K562 (cell line): ENCODE measurements around the gene TNNT3. TPM values are rescaled to one million over a fixed set of nuclear protein-coding genes. Genes with fewer than 3 reads are reported as not detected.

ENCODE experiments used
- ATAC-seq: fragments of 200-7000 bp; cut with Tn5 transposase; 3 replicates; pipeline ENCODE4 v1.9.1; 2020; ENCODE audit warnings: moderate library complexity
- BruUV-seq: library from RNA; stranded (reverse); fragments of 400-500 nt; replicated peaks from 2 replicates; lab custom pipeline; 2021; lab: Mats Ljungman, UMichigan
- CTCF ChIA-PET: fragments of 300-600 bp; formaldehyde crosslinking; extraction: SDS; loops from one replicate; lab custom pipeline; 2021; ENCODE audit warnings: low intra/inter-chr PET ratio; lab: Yijun Ruan, JAX
- POLR2A ChIA-PET: fragments of 300-600, 350-650 bp; sonication (Branson Sonifier 250); formaldehyde crosslinking; extraction: SDS; loops from one replicate; lab custom pipeline; 2021; ENCODE audit warnings: antibody characterized with exemption, inconsistent platforms; lab: Yijun Ruan, JAX
- DNase-seq, 4 experiments: peaks; one replicate each; pipeline versions ENCODE4 v3.0.0 to v3.0.0-alpha.2; 2011 to 2018; ENCODE audit warnings: low spot score in 3 of 4, mixed read lengths in 3 of 4; ENCODE audit errors: extremely low read depth in 1 of 4
- FAIRE-seq: peaks from 2 replicates; lab custom pipeline; 2011; peaks lifted over from hg19 to GRCh38; lab: Jason Lieb, UNC
- H2AFZ ChIP-seq: 2 replicates; pipeline ENCODE4 v1.6.0; 2011; ENCODE audit warnings: low read depth, low read length, control low read depth, inconsistent platforms
- H3K27ac ChIP-seq: fragments of 200-600 bp; 3 replicates; pipeline ENCODE4 v1.8.0; 2011; ENCODE audit warnings: low read depth, mild to moderate bottlenecking, control low read depth, inconsistent platforms, low read length, moderate library complexity, mixed read lengths; ENCODE audit errors: extremely low read depth
- H3K27me3 ChIP-seq, 2 experiments: fragments of 300-600 bp in 1 of 2; 2 replicates in 1 of 2; 3 replicates in 1 of 2; pipeline versions ENCODE4 v1.6.0 to v1.8.0; 2011; ENCODE audit warnings: inconsistent platforms in 2 of 2, low read length in 2 of 2, mild to moderate bottlenecking in 1 of 2, mixed read lengths in 1 of 2, moderate library complexity in 1 of 2; ENCODE audit not compliant: control insufficient read depth in 2 of 2, insufficient read depth in 2 of 2
- H3K36me3 ChIP-seq: fragments of 300-600 bp; 3 replicates; pipeline ENCODE4 v1.8.0; 2011; ENCODE audit warnings: mild to moderate bottlenecking, low read length, inconsistent platforms; ENCODE audit not compliant: control insufficient read depth, insufficient read depth
- H3K4me1 ChIP-seq, 2 experiments: fragments of 200-600 bp in 1 of 2; replicated peaks in 1 of 2; 2 replicates in 1 of 2; 3 replicates in 1 of 2; pipeline versions ENCODE4 v1.5.1 to v1.8.0; 2011; ENCODE audit warnings: inconsistent platforms in 2 of 2, low read length in 2 of 2, mild to moderate bottlenecking in 1 of 2, mixed read lengths in 1 of 2, moderate library complexity in 1 of 2; ENCODE audit not compliant: control insufficient read depth in 2 of 2, insufficient read depth in 2 of 2
- H3K4me2 ChIP-seq: 2 replicates; pipeline ENCODE4 v1.6.1; 2011; ENCODE audit warnings: low read length, control low read depth, inconsistent platforms, mixed read lengths; ENCODE audit not compliant: insufficient read depth
- H3K4me3 ChIP-seq: fragments of 200-600 bp; sonication (generic), shearing (Covaris generic); 2 replicates; pipeline ENCODE4 v1.5.1; 2016; ENCODE audit warnings: control low read depth, inconsistent platforms
- H3K79me2 ChIP-seq: fragments of 200-600 bp; 3 replicates; pipeline ENCODE4 v1.8.0; 2011; ENCODE audit warnings: low read length, inconsistent platforms; ENCODE audit not compliant: control insufficient read depth, insufficient read depth
- H3K9ac ChIP-seq, 2 experiments: 2 replicates each; pipeline versions ENCODE4 v1.6.0 to v1.6.1; 2011; ENCODE audit warnings: low read depth in 2 of 2, low read length in 2 of 2, control low read depth in 1 of 2, inconsistent platforms in 1 of 2, mild to moderate bottlenecking in 1 of 2, mixed read lengths in 1 of 2; ENCODE audit not compliant: insufficient read depth in 1 of 2
- H3K9me1 ChIP-seq: one replicate; pipeline ENCODE4 v1.6.0; 2011; ENCODE audit warnings: inconsistent platforms, mild to moderate bottlenecking, low read length, moderate library complexity; ENCODE audit not compliant: control insufficient read depth, insufficient read depth
- H3K9me3 ChIP-seq: replicated peaks from 2 replicates; pipeline ENCODE4 v1.5.1; 2011; ENCODE audit warnings: low read depth, low read length, inconsistent platforms; ENCODE audit not compliant: control insufficient read depth, insufficient read depth
- H4K20me1 ChIP-seq: replicated peaks from 2 replicates; pipeline ENCODE4 v1.6.1; 2011; ENCODE audit warnings: low read length, inconsistent platforms, mixed read lengths; ENCODE audit not compliant: control insufficient read depth, insufficient read depth
- E2F3 ChIP-seq: fragments of 250-450 bp; sonication (Bioruptor Pico); IDR thresholded peaks from 2 replicates; pipeline ENCODE4 v1.4.0; 2020; ENCODE audit warnings: mild to moderate bottlenecking
- ESRRA ChIP-seq: fragments of 450-650 bp; IDR thresholded peaks from 2 replicates; pipeline ENCODE4 v1.6.1; 2014; ENCODE audit warnings: low read depth, mild to moderate bottlenecking, moderate library complexity, borderline replicate concordance
- FOXM1 ChIP-seq, 2 experiments: fragments of 450-650 bp in 1 of 2; sonication (generic) in 1 of 2; formaldehyde crosslinking in 1 of 2; IDR thresholded peaks; 2 replicates each; pipeline versions ENCODE4 v1.6.1 to v1.9.0; 2017 to 2022; ENCODE audit warnings: low read depth in 2 of 2, mild to moderate bottlenecking in 2 of 2, missing genetic modification reagents in 1 of 2, moderate library complexity in 1 of 2
- KAT8 ChIP-seq: fragments of 450-650 bp; IDR thresholded peaks from 2 replicates; pipeline ENCODE4 v1.6.1; 2016; ENCODE audit warnings: low read depth, mild to moderate bottlenecking
- KDM1A ChIP-seq, 2 experiments: fragments of 450-650 bp; IDR thresholded peaks; 2 replicates each; pipeline ENCODE4 v1.6.1; 2016; ENCODE audit warnings: mild to moderate bottlenecking in 2 of 2
- NFE2L1 ChIP-seq: fragments of 450-650 bp; IDR thresholded peaks from 2 replicates; pipeline ENCODE4 v1.6.1; 2016; ENCODE audit warnings: missing genetic modification characterization, low read depth, mild to moderate bottlenecking, missing compliant biosample characterization, moderate library complexity, borderline replicate concordance
- PTBP1 ChIP-seq: fragments of 200-400 bp; formaldehyde crosslinking; IDR thresholded peaks from 2 replicates; pipeline ENCODE4 v1.6.1; 2017; ENCODE audit warnings: low read depth, low read length
- RBBP5 ChIP-seq: fragments of 200-600 bp; sonication (generic); IDR thresholded peaks from 2 replicates; pipeline ENCODE4 v1.6.1; 2012; ENCODE audit warnings: borderline replicate concordance, mild to moderate bottlenecking, low read length, control low read depth, inconsistent platforms; ENCODE audit not compliant: insufficient read depth, poor library complexity, severe bottlenecking
- SMC3 ChIP-seq: conservative IDR thresholded peaks from 2 replicates; pipeline ENCODE4 v1.6.1; 2011; ENCODE audit warnings: low read depth, low read length, improper control_type of control experiment; ENCODE audit not compliant: insufficient read depth
- TEAD1 ChIP-seq, 2 experiments: fragments of 450-650 bp in 1 of 2; sonication (generic) in 1 of 2; formaldehyde crosslinking; IDR thresholded peaks; 2 replicates each; pipeline versions ENCODE4 v1.4.0 to v1.8.0; 2020 to 2022; ENCODE audit warnings: mild to moderate bottlenecking in 2 of 2, missing genetic modification reagents in 1 of 2
- ZC3H8 ChIP-seq: fragments of 450-650 bp; IDR thresholded peaks from 2 replicates; pipeline ENCODE4 v1.6.1; 2017
- ZKSCAN3 ChIP-seq: fragments of 250-450 bp; sonication (Bioruptor Pico); IDR thresholded peaks from 2 replicates; pipeline ENCODE4 v1.4.0; 2020
- ZNF444 ChIP-seq: fragments of 250-450 bp; sonication (Bioruptor Pico); IDR thresholded peaks from 2 replicates; pipeline ENCODE4 v1.4.0; 2020; ENCODE audit warnings: mild to moderate bottlenecking, moderate library complexity
- ZSCAN32 ChIP-seq: fragments of 450-650 bp; formaldehyde crosslinking; IDR thresholded peaks from 2 replicates; pipeline ENCODE4 v1.4.0; 2020; ENCODE audit warnings: mild to moderate bottlenecking, moderate library complexity
- WGBS: fragments of 100-300 bp; shearing (Covaris generic); methylation state at CpG from one replicate; pipeline ENCODE4 v1.1.6; 2016; ENCODE audit warnings: low coverage, mixed read lengths; ENCODE audit not compliant: insufficient coverage; ENCODE audit errors: missing lambda C conversion rate; 5-methylcytosine and 5-hydroxymethylcytosine counted together
- in situ Hi-C: fragments of 300-500 bp; cut with MboI; formaldehyde crosslinking; loops from 4 replicates; pipeline ENCODE4 v1.15.0; 2018; ENCODE audit warnings: inconsistent platforms, mixed read lengths
- intact Hi-C: fragments of 100-400 bp; cut with micrococcal nuclease; formaldehyde crosslinking; loops from 2 replicates; pipeline ENCODE4 v1.14.2; 2022
- polyA plus RNA-seq, 8 experiments: library from polyadenylated mRNA; depleted of rRNA in 4 of 8; stranded (reverse) in 5 of 8; unstranded in 3 of 8; fragments of >200 nt; fragmentation: Nextera tagmentation in 2 of 8; fragmentation: Illumina TruSeq in 1 of 8; extraction: Ambion mirVana in 2 of 8; extraction: Trizol in 1 of 8; gene quantifications; 2 replicates each; pipeline versions ENCODE4 v1.2.1 to v1.2.3, GENCODE V29; 2011 to 2014; ENCODE audit warnings: inconsistent platforms in 1 of 8, missing spikeins in 1 of 8
- total RNA-seq, 7 experiments: library from RNA; depleted of rRNA in 6 of 7; stranded (reverse); fragments of >200 nt in 6 of 7; fragmentation: Illumina TruSeq in 2 of 7; extraction: Trizol in 2 of 7; gene quantifications; 2 replicates each; pipeline versions ENCODE4 v1.2.1 to v1.2.3, GENCODE V29; 2011 to 2021; ENCODE audit warnings: low replicate concordance in 1 of 7
- TF ChIP-seq, protein P1 (sequence below): fragments of 250-450 bp; sonication (Bioruptor Pico); IDR thresholded peaks from 2 replicates; pipeline ENCODE4 v1.5.0; 2021
- TF ChIP-seq, protein P2 (sequence below): IDR thresholded peaks from 3 replicates; pipeline ENCODE4 v1.6.1; 2011; ENCODE audit warnings: borderline replicate concordance, mild to moderate bottlenecking, moderate library complexity; ENCODE audit not compliant: insufficient read length; ENCODE audit errors: extremely low read depth
- TF ChIP-seq, protein P3 (sequence below): IDR thresholded peaks from 2 replicates; pipeline ENCODE4 v1.6.1; 2014; ENCODE audit warnings: antibody characterized with exemption

TNNT3 gene
- total and polyA plus RNA-seq, 9 of the 15 experiments (the other 6 are each of a cell fraction or from before 2014, with no cell fraction given), result 0.10 TPM; not detected in 8

DNA sequence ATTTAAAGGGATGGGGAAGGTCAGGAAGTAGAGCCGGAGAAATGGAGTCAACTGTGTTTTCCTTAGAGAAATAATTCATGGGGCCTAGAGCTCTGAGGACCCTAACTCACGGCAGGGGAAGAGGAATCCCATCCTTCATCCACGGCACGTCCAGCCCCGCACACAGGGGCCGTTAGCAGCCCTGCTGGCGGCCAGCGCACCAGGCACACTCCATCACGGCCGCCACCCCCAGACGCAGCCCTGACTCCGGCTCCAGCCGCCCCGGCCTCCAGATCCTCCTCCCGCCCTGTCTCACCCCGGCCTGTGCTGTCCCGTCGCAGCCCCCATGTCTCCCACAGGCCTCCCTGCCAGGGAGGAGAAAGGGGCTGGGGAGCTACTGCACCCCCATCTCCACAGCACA is 38.9 kb downstream of the TNNT3 start (continued):
- TF ChIP-seq, protein P1, sequence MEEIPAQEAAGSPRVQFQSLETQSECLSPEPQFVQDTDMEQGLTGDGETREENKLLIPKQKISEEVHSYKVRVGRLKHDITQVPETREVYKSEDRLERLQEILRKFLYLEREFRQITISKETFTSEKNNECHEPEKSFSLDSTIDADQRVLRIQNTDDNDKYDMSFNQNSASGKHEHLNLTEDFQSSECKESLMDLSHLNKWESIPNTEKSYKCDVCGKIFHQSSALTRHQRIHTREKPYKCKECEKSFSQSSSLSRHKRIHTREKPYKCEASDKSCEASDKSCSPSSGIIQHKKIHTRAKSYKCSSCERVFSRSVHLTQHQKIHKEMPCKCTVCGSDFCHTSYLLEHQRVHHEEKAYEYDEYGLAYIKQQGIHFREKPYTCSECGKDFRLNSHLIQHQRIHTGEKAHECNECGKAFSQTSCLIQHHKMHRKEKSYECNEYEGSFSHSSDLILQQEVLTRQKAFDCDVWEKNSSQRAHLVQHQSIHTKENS, result no peak
- TF ChIP-seq ESRRA (no peak), FOXM1 (IDR thresholded peaks at IDR 0.05; ENCODE audit: low read depth) (no peak), FOXM1 (CRISPR knock-in tag; IDR thresholded peaks at IDR 0.05; ENCODE audit: low read depth) (no peak), ZSCAN32 (CRISPR knock-in tag) (no peak)

DNA sequence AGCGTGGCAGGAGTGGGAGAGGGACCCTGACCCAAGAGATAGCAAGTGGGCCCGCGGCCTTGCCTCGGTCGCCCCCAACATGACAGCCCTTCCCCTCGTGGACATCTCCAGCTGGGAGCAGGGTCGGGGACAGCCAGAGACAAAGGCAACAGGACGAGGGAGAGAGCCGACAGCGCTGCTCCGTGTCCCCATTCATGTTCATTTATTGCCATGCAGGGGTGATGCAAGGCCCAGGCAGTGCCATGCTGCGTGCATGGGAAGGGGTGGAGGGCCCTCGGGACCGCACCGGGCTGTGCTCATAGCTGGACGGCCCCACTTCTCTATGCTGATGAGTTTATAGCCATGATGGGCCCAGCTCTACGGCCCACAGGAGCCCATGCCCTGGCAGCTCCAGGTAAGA is 40.3 kb downstream of the TNNT3 start:
- H2AFZ ChIP-seq, result no peak overlapping the region
- H3K27me3 ChIP-seq, result no peaks in the 10 kb centered on the region
- CTCF ChIA-PET, result no interaction called here
- no peak overlapping the region for H3K27ac ChIP-seq
- WGBS, result no CpG with 5 or more reads among the region's 17 CpGs
- no peak overlapping the region for H3K4me2 ChIP-seq
- intact Hi-C loops (no loop called here), in situ Hi-C loops (no loop called here)
- H4K20me1 ChIP-seq, result no peaks in the 10 kb centered on the region
- H3K9me3 ChIP-seq, result no peaks in the 10 kb centered on the region
- H3K9ac ChIP-seq, result no peak overlapping the region
- H3K79me2 ChIP-seq, result no peaks in the 10 kb centered on the region
- no peaks in the 10 kb centered on the region for H3K36me3 ChIP-seq
- POLR2A ChIA-PET, result interaction anchor here (0.6 to 1.5 kb wide), 3 partner anchors 9 to 101 kb away, joined by 3 to 4 read pairs (median 3); no protein-coding TSS in a partner anchor
- no peaks in the 10 kb centered on the region for H3K9me1 ChIP-seq
- ATAC-seq (no peak), DNase-seq (no peak), FAIRE-seq (no peak)
- H3K4me1 ChIP-seq, result no peaks in the 10 kb centered on the region
- no TSS peak for BruUV-seq
- no peak overlapping the region for H3K4me3 ChIP-seq
- TF ChIP-seq ZKSCAN3 (CRISPR knock-in tag) (no peak), RBBP5 (no peak), TEAD1 (CRISPR knock-in tag; IDR thresholded peaks at IDR 0.05) (no peak), KDM1A (IDR thresholded peaks at IDR 0.05) (no peak), KAT8 (no peak), NFE2L1 (tag) (no peak), ZNF444 (no peak), SMC3 (no peak), ZC3H8 (no peak), PTBP1 (no peak), E2F3 (CRISPR knock-in tag) (no peak)
- TF ChIP-seq, protein P2, sequence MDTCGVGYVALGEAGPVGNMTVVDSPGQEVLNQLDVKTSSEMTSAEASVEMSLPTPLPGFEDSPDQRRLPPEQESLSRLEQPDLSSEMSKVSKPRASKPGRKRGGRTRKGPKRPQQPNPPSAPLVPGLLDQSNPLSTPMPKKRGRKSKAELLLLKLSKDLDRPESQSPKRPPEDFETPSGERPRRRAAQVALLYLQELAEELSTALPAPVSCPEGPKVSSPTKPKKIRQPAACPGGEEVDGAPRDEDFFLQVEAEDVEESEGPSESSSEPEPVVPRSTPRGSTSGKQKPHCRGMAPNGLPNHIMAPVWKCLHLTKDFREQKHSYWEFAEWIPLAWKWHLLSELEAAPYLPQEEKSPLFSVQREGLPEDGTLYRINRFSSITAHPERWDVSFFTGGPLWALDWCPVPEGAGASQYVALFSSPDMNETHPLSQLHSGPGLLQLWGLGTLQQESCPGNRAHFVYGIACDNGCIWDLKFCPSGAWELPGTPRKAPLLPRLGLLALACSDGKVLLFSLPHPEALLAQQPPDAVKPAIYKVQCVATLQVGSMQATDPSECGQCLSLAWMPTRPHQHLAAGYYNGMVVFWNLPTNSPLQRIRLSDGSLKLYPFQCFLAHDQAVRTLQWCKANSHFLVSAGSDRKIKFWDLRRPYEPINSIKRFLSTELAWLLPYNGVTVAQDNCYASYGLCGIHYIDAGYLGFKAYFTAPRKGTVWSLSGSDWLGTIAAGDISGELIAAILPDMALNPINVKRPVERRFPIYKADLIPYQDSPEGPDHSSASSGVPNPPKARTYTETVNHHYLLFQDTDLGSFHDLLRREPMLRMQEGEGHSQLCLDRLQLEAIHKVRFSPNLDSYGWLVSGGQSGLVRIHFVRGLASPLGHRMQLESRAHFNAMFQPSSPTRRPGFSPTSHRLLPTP, result no peak
- TF ChIP-seq, protein P3, sequence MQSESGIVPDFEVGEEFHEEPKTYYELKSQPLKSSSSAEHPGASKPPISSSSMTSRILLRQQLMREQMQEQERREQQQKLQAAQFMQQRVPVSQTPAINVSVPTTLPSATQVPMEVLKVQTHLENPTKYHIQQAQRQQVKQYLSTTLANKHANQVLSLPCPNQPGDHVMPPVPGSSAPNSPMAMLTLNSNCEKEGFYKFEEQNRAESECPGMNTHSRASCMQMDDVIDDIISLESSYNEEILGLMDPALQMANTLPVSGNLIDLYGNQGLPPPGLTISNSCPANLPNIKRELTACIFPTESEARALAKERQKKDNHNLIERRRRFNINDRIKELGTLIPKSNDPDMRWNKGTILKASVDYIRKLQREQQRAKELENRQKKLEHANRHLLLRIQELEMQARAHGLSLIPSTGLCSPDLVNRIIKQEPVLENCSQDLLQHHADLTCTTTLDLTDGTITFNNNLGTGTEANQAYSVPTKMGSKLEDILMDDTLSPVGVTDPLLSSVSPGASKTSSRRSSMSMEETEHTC, result no peak
